IPS DF 6.9 (cell line): ENCODE data around the gene PDE3B.
A peak's percentile ranks its signal among the peaks of the same experiment; 100 is the strongest.

Source experiments
- DNase-seq: peaks from one replicate; pipeline ENCODE4 v3.0.0-alpha.2; 2013; ENCODE audit warnings: low read depth, low spot score
- H3K27ac ChIP-seq: one replicate; pipeline ENCODE4 v1.5.1; 2013; ENCODE audit warnings: low read length, control low read depth
- H3K27me3 ChIP-seq: 2 replicates; pipeline ENCODE4 v1.6.1; 2013; ENCODE audit warnings: mild to moderate bottlenecking, low read length; ENCODE audit not compliant: control insufficient read depth, insufficient read depth
- H3K36me3 ChIP-seq: 2 replicates; pipeline ENCODE4 v1.6.1; 2013; ENCODE audit warnings: low read length; ENCODE audit not compliant: control insufficient read depth, insufficient read depth
- H3K4me1 ChIP-seq: 2 replicates; pipeline ENCODE4 v1.6.1; 2013; ENCODE audit warnings: low read length; ENCODE audit not compliant: control insufficient read depth, insufficient read depth
- H3K4me3 ChIP-seq: 2 replicates; pipeline ENCODE4 v1.5.1; 2013; ENCODE audit warnings: mild to moderate bottlenecking, low read length
- H3K9me3 ChIP-seq: 2 replicates; pipeline ENCODE4 v1.6.1; 2013; ENCODE audit warnings: low read length, inconsistent platforms; ENCODE audit not compliant: control insufficient read depth, insufficient read depth
- WGBS: extraction: QIAGEN DNeasy Blood & Tissue Kit; methylation state at CpG from one replicate; pipeline ENCODE4 v1.1.7; 2013; ENCODE audit warnings: mixed read lengths, missing lambda C conversion rate; ENCODE audit not compliant: insufficient read length, insufficient coverage; 5-methylcytosine and 5-hydroxymethylcytosine counted together

Gene PDE3B

DNA sequence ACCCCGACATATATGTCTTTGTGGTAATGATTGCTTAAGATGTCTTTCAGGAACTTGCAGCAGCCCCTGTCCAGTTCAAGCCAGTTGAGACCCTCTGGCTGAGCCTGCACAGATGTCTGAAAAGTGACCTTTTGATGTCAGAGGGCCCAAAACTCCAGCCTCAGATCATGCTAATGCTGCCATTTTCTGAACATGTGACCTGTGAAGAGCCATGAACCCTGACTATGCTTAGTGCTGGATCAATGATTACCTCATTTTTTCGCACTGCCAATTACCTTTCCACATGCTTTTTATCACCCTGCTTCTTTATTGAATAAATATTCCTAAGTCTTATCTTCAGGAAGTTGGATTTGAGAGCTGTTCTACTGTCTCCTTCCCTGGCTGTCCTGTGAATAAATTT, 255.3 kb downstream of the PDE3B start:
- DNase-seq: no peak
- no peaks in the 10 kb centered on the region for H3K4me1 ChIP-seq
- no peak overlapping the region for H3K4me3 ChIP-seq
- no peak overlapping the region for H3K27ac ChIP-seq
- H3K9me3 ChIP-seq: no peaks in the 10 kb centered on the region
- no peaks in the 10 kb centered on the region for H3K36me3 ChIP-seq
- no peaks in the 10 kb centered on the region for H3K27me3 ChIP-seq
- WGBS: no CpG with 5 or more reads among the region's 2 CpGs

DNA sequence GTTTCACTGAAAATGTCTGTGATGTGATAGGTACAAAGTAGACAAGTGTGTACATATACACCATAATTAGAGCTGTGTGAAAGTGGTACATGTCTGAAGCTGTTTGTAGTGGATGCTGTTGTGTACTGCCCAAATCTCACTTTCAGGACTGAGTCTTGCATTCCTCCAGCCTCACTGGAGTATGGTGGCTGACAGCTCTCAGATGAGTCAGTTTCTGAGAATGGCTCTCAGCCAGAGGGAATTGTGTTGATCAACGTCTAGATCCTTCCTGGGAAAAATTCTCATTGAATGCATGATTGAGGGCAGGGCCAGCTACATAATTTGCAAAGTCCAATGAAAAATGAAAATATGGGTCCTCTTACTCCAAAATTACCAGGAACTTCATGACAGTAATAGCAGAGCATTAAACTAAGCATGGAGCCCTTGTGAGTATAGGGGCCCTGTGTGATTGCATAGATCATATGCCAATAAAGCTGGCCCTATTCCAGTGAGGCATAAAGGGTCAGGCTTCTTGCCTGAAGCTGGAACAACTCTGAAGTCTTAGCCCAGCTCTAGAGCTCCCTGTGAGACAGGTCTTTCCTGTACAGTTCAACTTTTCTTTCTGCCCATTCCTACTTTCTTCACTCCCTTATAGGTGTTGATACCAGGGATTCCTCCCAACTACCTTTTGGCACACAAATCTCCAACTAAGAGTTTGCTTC, 259.2 kb downstream of the PDE3B start:
- Histone ChIP-seq H3K36me3 (no peaks in the 10 kb centered on the region), H3K27ac (no peak overlapping the region), H3K4me1 (peaks cover 4% of the 10 kb centered on the region; the same call in 1 of the 2 replicates), H3K27me3 (no peaks in the 10 kb centered on the region), H3K4me3 (no peak overlapping the region), H3K9me3 (no peaks in the 10 kb centered on the region)
- no peak for DNase-seq
- no CpG with 5 or more reads among the region's 1 CpG for WGBS

DNA sequence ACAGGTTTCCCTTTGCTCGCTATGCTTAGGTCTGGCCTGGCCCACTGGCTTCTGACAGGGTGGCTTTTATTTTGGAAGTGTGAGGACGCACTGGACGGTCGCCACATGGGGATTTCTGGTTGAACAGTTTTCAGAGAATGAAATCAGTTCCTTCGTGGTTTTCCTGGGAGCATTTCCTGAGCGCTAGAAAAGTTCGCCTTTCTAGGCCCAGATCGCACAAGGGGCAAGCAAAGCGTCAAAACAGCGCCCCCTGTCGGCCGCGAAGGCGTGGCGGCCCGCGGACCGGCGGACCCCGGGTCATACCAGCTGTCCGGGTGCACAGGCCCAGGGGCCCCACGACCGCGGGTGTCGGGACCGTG, 261.1 kb downstream of the PDE3B start:
- WGBS: no CpG with 5 or more reads among the region's 26 CpGs
- H3K27me3 ChIP-seq: no peaks in the 10 kb centered on the region
- H3K9me3 ChIP-seq: no peaks in the 10 kb centered on the region
- H3K4me3 ChIP-seq: peak overlapping the region; percentile 66; the same call in 1 of the 2 replicates
- H3K4me1 ChIP-seq: peaks cover 4% of the 10 kb centered on the region; the same call in 1 of the 2 replicates
- no peak for DNase-seq
- no peak overlapping the region for H3K27ac ChIP-seq
- no peaks in the 10 kb centered on the region for H3K36me3 ChIP-seq

GRCh38 chr11:14905104-14906033, 261.8 kb downstream of the PDE3B start:
- Histone ChIP-seq H3K27me3 (no peaks in the 10 kb centered on the region), H3K4me3 (peak overlapping the region; percentile 66; the same call in 1 of the 2 replicates), H3K36me3 (no peaks in the 10 kb centered on the region), H3K27ac (no peak overlapping the region), H3K9me3 (no peaks in the 10 kb centered on the region), H3K4me1 (peaks cover 4% of the 10 kb centered on the region; the same call in 1 of the 2 replicates)
- whole genome bisulfite sequencing: no CpG with 5 or more reads among the region's 58 CpGs
- no peak for DNase-seq

DNA sequence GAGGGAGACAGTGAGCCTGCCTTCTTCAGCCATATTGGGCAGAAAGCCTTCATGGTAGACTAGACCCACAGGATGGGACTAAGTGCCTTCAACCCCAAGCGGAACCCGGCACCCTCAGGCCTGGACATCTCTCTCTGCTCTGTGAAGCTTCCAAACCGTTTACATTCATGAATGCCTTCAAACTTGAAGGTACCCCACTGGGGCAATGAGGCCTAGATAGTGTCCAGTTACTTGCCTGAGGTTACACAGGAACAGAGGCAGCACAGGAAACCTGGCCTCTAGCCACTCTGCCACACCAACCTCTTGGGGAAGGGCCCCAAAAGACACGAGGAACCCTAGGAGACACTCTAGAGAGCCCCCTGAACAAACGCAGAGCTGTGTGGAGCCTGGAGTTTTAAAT, 263.0 kb downstream of the PDE3B start:
- no CpG with 5 or more reads among the region's 5 CpGs for WGBS
- Histone ChIP-seq H3K4me3 (no peak overlapping the region), H3K27ac (no peak overlapping the region), H3K27me3 (no peaks in the 10 kb centered on the region), H3K9me3 (no peaks in the 10 kb centered on the region), H3K4me1 (peaks cover 4% of the 10 kb centered on the region; the same call in 1 of the 2 replicates), H3K36me3 (no peaks in the 10 kb centered on the region)
- DNase-seq: no peak

DNA sequence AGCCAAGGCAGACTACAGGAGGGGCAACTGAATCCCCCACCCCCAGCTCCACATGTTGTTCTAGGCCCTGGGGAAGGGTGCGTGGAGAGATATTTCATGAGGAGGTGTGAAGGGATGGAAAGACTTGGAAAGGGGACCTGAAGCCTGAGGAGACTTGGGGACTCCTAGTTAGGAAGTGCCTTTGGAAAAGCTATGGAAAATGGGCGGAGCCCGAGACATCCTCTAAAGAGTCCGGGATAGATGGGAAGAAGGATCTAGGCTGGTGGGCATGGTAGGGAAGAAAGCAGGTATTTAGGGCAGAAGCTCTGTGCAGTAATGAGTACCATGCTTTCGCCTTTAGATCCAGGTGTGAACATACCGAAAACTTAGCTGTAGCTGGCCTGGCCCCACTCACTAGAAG, 263.4 kb downstream of the PDE3B start:
- H3K9me3 ChIP-seq: no peaks in the 10 kb centered on the region
- no peak for DNase-seq
- no peak overlapping the region for H3K4me3 ChIP-seq
- no peak overlapping the region for H3K27ac ChIP-seq
- H3K4me1 ChIP-seq: peaks cover 4% of the 10 kb centered on the region; the same call in 1 of the 2 replicates
- no CpG with 5 or more reads among the region's 6 CpGs for WGBS
- no peaks in the 10 kb centered on the region for H3K36me3 ChIP-seq
- no peaks in the 10 kb centered on the region for H3K27me3 ChIP-seq

GRCh38 chr11:14907411-14908213, 264.0 kb downstream of the PDE3B start:
- no peak for DNase-seq

DNA sequence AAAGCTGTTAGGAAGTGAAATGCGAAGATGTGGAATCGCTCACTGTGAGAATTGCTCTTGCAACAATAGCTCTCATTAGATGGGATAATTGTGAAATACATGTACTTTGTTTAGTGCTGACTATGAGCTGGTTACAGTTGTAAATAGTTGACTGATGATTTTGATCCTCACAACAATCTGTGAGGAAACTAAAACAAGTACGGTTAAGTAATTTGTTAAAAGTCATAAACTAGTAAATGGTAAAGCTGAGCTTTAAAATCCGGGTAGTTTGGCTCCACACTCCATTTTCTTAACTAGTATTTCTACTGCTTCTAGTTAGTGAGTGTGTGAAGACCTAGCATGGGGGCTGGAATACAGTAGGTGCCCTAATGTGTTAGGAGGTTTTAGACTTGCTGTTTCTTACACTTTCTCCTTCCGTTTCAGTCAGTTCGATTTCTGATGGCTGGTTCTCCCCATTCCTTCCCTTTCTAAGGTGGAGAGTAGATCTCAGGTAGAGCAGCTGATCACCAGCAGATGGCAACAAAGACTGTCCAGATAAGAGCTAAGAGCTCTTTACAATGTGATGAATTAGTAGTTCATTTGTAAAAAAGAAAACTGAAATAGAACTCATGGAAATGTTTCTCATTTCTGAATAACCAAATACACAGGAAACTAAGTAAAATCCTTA, 264.7 kb downstream of the PDE3B start:
- no peak overlapping the region for H3K4me3 ChIP-seq
- DNase-seq: no peak
- WGBS: no CpG with 5 or more reads among the region's 6 CpGs

More at GRCh38 chr11:14907411-14908213, 264.0 kb downstream of the PDE3B start:
- H3K9me3 ChIP-seq: no peaks in the 10 kb centered on the region
- no peaks in the 10 kb centered on the region for H3K36me3 ChIP-seq
- no CpG with 5 or more reads among the region's 13 CpGs for WGBS
- H3K4me3 ChIP-seq: no peak overlapping the region
- H3K27ac ChIP-seq: no peak overlapping the region
- H3K27me3 ChIP-seq: no peaks in the 10 kb centered on the region
- peaks cover 4% of the 10 kb centered on the region; the same call in 1 of the 2 replicates for H3K4me1 ChIP-seq

DNA sequence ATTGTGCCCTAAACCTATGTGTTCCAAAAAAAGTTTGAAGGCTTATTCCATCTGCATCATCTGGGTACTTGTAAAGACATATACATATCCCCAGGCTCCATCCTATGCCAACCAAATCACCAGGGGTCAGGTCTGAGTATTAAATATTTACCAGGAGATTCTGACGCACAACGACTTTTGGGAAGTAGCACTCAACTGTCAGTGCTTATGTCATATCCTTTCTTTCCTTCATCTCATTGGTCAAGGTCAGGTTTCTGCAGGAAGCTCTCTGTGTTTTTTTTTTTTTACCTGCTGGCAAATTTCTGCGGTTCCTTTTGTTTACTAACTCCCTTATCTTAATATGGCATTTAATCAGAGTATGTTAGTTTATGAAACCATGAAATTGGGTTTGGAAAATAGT, 270.9 kb downstream of the PDE3B start:
- Histone ChIP-seq H3K4me3 (no peak overlapping the region), H3K9me3 (no peaks in the 10 kb centered on the region), H3K36me3 (no peaks in the 10 kb centered on the region), H3K27me3 (no peaks in the 10 kb centered on the region), H3K4me1 (no peaks in the 10 kb centered on the region), H3K27ac (no peak overlapping the region)
- no peak for DNase-seq
- WGBS: no CpG with 5 or more reads among the region's 3 CpGs

More for the DNA sequence above, 264.7 kb downstream of the PDE3B start:
- Histone ChIP-seq H3K27ac (no peak overlapping the region), H3K36me3 (no peaks in the 10 kb centered on the region), H3K9me3 (no peaks in the 10 kb centered on the region), H3K27me3 (no peaks in the 10 kb centered on the region), H3K4me1 (peaks cover 4% of the 10 kb centered on the region; the same call in 1 of the 2 replicates)
